Stimulated activated CD8-positive, alpha-beta memory T cell treated with anti-CD3 and anti-CD28 coated beads, Interleukin-7, amount 100 ng/mL, for 4 hours (primary cell): ENCODE measurements around the gene SHANK3.
"Not testable (repeated sequence)": the region's sequence is repeated elsewhere in the genome, so short reads cannot be mapped to it uniquely, and the experiment has no call there.

Experiments used
- DNase-seq, 2 donors: peaks; one replicate each; pipeline ENCODE4 v3.0.0-alpha.2; 2020; ENCODE audit warnings: low read depth in 2 of 2

SHANK3 gene

DNA sequence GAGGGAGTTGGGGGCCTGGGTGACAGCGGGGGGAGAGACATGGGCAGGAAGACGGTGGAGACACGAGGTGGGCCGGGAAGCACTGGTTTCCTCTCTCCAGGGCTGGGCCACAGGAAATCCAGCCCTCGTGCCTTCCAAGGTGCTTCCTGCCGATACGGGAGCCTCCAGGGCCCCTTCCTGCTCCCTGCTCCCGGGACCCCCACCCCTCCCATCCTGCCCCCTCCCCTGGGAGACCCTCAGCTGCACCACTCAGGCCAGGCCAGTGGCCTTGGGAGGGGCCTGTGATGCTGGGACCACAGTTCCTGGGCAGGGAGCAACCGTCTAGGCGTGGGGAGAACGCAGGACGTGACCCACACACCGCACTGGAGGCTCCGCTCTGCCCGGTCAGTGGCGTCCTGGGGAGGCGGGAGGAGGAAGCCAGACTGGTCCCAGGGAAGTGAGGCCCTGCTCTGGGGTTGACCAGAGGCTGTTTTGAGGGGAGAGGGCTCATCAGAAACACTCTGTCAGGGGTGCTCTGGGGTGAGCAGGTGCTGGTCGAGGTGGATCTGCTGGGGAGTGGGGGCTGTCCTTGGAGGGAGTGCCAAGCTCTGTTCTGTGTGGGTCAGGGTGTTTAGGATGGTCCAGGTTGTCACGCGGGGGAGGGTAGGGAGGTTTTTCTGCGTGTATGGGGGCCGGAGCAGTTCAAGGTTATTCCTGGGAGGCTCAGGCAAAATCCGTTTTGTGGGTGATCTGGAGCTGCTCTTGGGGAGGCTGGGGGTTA is at the start of gene SHANK3:
Gene SHANK3, plus strand, starts transcription at position 353 of the 760 bp plus-strand sequence.
- no peak for DNase-seq

- DNase-seq: no peak
Measured at GRCh38 chr22:50624347-50625130, 48.1 kb upstream of the SHANK3 start.

- no peak for DNase-seq
Measured at GRCh38 chr22:50625131-50625567, 47.5 kb upstream of the SHANK3 start.

GRCh38 chr22:50625568-50626313 is 46.9 kb upstream of the SHANK3 start:
- no peak for DNase-seq

GRCh38 chr22:50626314-50626849 is 46.2 kb upstream of the SHANK3 start:
- DNase-seq: no peak

- DNase-seq: no peak
Measured at GRCh38 chr22:50626850-50627641, 45.6 kb upstream of the SHANK3 start.

- peak; percentile 46 to 70 for DNase-seq
Measured at GRCh38 chr22:50627642-50628542, 44.7 kb upstream of the SHANK3 start, which contains the start of gene ARSA. ARSA (minus strand) TSS chr22:50628152; CDS start chr22:50627779, 373 bp downstream.

GRCh38 chr22:50628543-50629134 is 44.0 kb upstream of the SHANK3 start:
- no peak for DNase-seq

DNA sequence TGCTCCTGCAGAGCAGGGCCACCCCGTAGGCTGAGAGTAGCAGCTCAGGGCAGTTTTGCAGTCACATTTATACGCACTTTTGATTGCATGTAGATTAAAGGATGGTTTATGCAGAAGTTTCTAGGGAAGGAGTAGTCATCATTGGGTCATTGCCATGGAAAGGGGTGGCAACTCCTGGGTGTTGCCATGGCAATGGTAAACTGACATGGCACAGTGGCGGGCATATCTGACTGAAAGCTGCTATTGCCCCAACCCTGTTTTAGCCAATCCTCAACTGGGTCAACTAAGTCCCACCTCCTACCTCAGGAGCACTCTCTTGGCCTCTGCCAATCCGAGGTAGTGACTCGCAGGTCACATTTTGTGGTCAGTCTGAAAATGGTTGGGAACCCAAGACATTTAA is 42.2 kb upstream of the SHANK3 start:
- DNase-seq: no peak

GRCh38 chr22:50633086-50633485 is 39.5 kb upstream of the SHANK3 start:
- DNase-seq: no peak

GRCh38 chr22:50633771-50634170 is 38.9 kb upstream of the SHANK3 start:
- no peak for DNase-seq

DNA sequence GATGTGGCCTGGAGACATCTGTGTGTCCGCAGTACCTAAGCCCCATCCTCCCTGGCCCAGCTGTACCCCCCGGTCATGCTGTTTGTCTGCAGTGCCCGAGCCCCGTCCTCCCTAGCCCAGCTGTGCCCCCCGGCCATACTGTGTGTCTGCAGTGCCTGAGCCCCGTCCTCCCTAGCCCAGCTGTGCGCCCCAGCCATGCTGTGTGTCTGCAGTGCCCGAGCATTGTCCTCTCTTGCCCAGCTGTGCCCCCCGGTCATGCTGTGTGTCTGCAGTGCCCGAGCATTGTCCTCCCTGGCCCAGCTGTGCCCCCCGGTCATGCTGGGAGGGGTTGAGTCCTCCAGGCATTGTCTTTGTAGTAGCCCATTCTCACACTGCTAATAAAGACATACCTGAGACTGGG is 37.0 kb upstream of the SHANK3 start:
- no peak for DNase-seq

DNA sequence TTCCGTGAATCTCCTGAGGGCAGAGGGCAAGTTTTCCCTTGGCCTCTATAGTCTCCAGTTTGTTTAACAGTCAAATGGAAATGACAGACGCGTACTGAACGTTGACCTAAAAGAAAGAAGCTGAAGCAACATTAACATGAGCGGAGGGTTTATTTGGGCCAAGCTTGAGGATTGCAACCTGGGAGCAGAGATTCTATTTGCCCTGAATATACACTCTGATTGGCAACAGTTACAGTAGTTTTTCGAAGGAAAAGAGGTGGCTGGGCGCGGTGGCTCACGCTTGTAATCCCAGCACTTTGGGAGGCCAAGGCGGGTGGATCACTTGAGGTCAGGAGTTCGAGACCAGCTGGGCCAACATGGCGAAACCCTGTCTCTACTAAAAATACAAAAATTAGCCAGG is 32.3 kb upstream of the SHANK3 start:
- DNase-seq: not testable (repeated sequence)

GRCh38 chr22:50640857-50641647 is 31.6 kb upstream of the SHANK3 start:
- DNase-seq: no peak

GRCh38 chr22:50641696-50642607 is 30.7 kb upstream of the SHANK3 start:
- no peak for DNase-seq

DNA sequence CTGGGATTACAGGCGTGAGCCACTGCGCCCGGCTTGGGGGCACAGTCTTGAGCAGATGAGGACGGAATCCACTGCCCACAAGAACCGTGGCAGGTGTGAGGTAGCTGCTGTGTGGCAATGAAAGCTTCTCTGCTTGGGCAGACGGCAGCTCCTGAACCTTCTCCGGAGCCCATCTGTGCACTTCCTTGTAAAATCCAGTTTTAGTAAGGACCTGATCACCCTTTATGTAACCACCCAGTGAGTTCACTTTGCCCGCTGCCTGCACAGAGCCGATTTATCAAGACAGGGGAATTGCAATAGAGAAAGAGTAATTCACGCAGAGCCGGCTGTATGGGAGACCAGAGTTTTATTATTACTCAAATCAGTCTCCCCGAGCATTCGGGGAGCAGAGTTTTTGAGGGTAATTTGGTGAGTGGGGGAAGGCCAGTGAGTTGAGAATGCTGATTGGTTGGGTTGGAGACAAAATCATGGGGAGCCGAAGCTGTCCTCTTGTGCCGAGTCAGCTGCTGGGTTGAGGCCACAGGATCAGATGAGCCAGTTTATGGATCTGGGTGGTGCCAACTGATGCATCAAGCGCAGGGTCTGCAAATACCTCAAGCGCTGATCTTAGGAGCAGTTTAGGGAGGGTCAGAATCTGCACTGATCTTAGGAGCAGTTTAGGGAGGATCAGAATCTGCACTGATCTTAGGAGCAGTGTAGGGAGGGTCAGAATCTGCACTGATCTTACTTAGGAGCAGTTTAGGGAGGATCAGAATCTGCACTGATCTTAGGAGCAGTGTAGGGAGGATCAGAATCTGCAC is 29.4 kb upstream of the SHANK3 start:
- not testable (repeated sequence) for DNase-seq

- not testable (repeated sequence) for DNase-seq
Measured at GRCh38 chr22:50643821-50644101, 28.9 kb upstream of the SHANK3 start.
